Measurements from ENCODE around the gene STARD3. TPM values are rescaled to one million over a fixed set of nuclear protein-coding genes. Genes with fewer than 3 reads are reported as not detected.
"Not testable (repeated sequence)": the region's sequence is repeated elsewhere in the genome, so short reads cannot be mapped to it uniquely, and the experiment has no call there.

Gene STARD3
- 52.3 TPM for polyA plus RNA-seq (ENCODE audit: insufficient read length)
- long read RNA-seq, donor 1, transcript STARD3-201 (15 exons, 2,132 nt), result major isoform, 9 of 39 reads
- long read RNA-seq, donor 1, partial matches to known transcripts, result 30 of 39 reads
- long read RNA-seq, donor 1, other reads (novel, unspliced or antisense), result 0 of 39 reads
- long read RNA-seq, donor 2, transcript STARD3-201 (15 exons, 2,132 nt), result major isoform, 11 of 11 reads
- long read RNA-seq, donor 2, partial matches to known transcripts, result 0 of 11 reads
- long read RNA-seq, donor 2, other reads (novel, unspliced or antisense), result 0 of 11 reads
- long read RNA-seq, donor 3, partial matches to known transcripts, result 5 of 5 reads
- long read RNA-seq, donor 3, other reads (novel, unspliced or antisense), result 0 of 5 reads
- long read RNA-seq, donor 4, partial matches to known transcripts, result 7 of 8 reads
- long read RNA-seq, donor 4, other reads (novel, unspliced or antisense), result 0 of 8 reads
- long read RNA-seq, donor 5, transcript STARD3-201 (15 exons, 2,132 nt), result major isoform, 12 of 12 reads
- long read RNA-seq, donor 5, partial matches to known transcripts, result 0 of 12 reads
- long read RNA-seq, donor 5, other reads (novel, unspliced or antisense), result 0 of 12 reads
- long read RNA-seq, donor 6, transcript STARD3-201 (15 exons, 2,132 nt), result major isoform, 5 of 5 reads
- long read RNA-seq, donor 6, partial matches to known transcripts, result 0 of 5 reads
- long read RNA-seq, donor 6, other reads (novel, unspliced or antisense), result 0 of 5 reads
- long read RNA-seq, donor 7, transcript STARD3-201 (15 exons, 2,132 nt), result major isoform, 7 of 46 reads
- long read RNA-seq, donor 7, partial matches to known transcripts, result 39 of 46 reads
- long read RNA-seq, donor 7, other reads (novel, unspliced or antisense), result 0 of 46 reads
- long read RNA-seq, donor 8, partial matches to known transcripts, result 0 of 1 reads
- long read RNA-seq, donor 8, other reads (novel, unspliced or antisense), result 0 of 1 reads

GRCh38 chr17:39636927-39637736 is at the start of gene STARD3:
Gene STARD3 (plus strand): TSS chr17:39637144. CDS start chr17:39653532, 16,388 bp downstream.
- DNase-seq, result peak; percentile 86

DNA sequence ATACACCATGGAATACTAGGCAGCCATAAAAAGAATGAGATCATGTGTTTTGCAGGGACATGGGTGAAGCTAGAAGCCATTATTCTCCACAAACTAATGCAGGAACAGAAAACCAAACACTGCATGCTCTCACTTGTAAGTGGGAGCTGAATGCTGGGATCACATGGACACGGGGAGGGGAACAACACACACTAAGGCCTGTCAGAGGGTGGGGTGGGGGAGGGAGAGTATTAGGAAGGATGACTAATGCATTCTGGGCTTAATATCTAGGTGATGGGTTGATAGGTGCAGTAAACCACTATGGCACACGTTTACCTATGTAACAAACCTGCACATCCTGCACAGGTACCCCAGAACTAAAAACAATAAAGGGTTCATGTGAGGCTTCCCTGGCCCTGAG is 46.8 kb upstream of the STARD3 start:
- DNase-seq, result not testable (repeated sequence)

DNA sequence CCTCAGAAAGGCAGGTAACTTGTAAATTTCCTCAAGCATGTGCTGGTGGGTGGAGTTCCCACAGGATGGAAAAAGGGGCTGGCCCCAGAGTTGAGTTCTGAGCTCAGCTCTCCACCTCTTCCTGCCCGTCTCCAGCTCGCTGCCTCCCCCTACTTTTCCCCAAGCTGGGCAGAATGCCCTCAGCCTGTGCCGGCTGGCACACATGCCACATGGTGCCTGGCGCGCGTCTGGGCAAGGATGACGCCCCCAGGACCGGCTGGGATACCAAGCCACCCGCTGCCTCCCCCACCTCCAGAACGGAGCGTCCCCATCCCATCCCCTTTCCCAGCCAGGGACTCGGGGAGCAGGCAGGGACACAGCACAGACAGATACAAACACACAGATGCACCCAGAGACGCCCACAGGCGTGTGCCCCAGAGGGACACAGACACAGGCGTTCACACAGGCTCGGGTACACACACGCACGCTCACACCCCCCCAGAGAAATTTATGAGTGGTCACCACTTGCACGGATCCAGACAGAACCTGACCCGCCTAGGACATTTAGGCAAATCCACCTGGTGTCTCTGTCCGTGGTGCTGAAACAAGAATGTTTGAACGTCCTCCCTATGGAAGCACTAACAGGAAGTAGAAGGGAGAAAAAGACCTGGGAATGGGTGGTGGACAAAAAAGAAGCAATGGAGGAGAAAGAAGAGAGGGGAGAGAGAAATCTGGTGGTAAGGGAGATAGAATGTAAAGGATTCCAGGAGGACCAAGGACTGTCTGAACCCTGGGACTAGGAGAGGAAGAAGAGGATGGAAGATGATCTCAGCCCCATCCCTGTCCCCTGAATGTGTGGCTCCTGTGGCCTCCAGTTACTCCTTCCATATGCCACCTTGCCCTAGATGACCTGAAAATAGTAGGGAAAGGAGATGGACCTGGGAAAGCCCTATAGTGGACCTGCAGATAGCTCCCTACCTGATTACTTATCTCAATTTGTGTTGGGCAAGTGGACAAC is 44.7 kb upstream of the STARD3 start:
- DNase-seq, result peak; percentile 88

DNA sequence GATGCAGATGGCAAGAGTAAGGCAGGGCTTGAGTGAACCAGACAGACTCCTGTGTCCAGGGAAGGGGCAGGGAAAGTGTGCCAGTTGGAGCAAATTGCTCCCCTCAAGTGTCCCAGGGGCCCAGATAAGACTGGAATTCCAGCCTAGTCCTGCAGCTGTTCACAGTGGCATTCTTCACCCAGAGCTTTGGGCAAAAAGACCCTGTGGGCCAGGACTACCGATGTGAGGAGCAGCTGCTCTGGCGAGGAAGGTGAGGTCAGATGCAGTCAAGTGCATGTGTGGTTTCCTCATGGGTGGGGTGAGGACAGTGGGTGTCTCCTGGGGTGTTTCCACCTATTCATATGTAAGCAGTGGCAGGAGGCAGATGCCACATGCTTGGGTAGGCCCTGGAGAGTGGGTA is 43.6 kb upstream of the STARD3 start:
- no peak for DNase-seq

GRCh38 chr17:39595294-39595693 is 41.6 kb upstream of the STARD3 start:
- DNase-seq, result no peak

GRCh38 chr17:39595928-39596510 is 40.9 kb upstream of the STARD3 start:
- no peak for DNase-seq

- no peak for DNase-seq
These were observed 40.2 kb upstream of the STARD3 start for GRCh38 chr17:39596543-39597267.

DNA sequence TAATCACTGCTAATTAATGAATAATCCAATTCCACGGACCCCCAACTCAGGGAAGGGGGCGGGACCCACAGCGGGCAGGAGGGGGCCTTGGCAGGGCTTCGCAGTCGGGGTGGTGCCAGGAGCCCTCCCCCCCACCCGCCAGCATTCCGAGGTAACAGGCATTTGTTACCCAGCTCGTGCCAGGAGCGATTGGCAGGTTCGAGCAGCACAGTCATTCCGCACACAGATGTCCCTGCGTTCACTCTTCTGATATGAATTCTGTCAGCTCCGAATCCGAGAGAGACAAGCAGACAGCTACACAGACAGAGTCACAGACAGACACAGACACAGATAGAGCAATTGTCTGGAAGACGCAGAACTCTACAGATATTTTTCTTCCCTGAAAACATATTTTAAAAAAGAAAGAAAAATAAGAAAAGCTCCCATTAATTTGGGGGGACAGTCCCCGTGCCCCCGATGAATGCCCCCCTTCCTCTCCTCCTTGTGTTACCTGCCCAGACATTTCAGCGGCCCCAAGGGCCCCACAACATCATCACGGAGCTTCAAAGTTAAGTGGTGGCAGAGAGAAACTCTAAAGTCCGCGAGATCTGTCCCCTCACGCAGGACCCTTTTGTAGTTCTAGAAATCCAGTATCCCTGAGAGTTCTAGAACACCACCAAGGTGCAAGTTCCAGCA is 39.4 kb upstream of the STARD3 start:
- DNase-seq, result no peak

GRCh38 chr17:39598047-39598481 is 38.9 kb upstream of the STARD3 start:
- DNase-seq, result no peak

- DNase-seq, result no peak
These were observed 38.3 kb upstream of the STARD3 start for GRCh38 chr17:39598630-39599003.

GRCh38 chr17:39599004-39599664 is 37.8 kb upstream of the STARD3 start:
- no peak for DNase-seq

GRCh38 chr17:39599665-39600231 is 37.2 kb upstream of the STARD3 start:
- DNase-seq, result no peak

- no peak for DNase-seq
These were observed 36.5 kb upstream of the STARD3 start for GRCh38 chr17:39600288-39600996.

- DNase-seq, result no peak
These were observed 35.8 kb upstream of the STARD3 start for GRCh38 chr17:39600997-39601597.

DNA sequence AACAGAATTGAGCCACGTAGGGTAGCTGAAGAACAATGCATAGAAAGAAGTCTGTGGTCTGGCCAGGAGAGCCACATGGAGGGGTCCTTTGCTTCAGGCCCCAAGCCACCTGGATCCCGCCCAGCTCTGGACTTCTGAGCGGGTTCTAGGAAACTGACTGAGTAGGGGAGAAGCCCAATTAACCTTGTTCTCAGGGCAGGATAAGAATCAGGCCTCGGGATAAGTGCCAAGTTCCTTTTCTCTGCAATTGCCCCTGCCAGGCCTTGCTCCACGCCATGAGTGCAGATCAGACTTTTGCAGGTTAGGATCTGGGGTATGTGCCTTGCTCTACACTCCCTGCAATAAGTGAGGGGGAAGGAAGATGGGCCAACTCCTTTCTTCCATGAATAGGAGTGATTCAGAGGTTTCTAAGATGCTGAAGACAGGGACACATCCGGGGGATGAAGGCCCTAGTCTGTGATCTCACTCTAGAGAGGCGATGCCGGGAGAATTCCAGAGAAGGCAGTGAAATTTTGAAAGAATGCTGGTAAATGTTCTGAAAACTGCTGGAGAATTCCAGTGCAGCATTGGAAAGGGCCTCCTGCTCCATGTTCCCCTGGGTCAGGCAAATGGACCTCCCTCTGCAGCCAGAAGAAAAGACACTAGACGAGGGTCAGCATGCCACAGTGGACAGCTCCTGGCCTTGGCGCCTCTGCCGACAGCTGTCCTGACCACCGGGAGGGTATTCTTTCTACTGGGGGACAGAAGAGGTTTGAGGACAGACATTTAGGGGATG is 35.0 kb upstream of the STARD3 start:
- DNase-seq, result no peak

All from left kidney (tissue), 8 donors.